ENCODE measurements around the gene AGAP4. TPM values are rescaled to one million over a fixed set of nuclear protein-coding genes. Genes with fewer than 3 reads are reported as not detected.
"Not testable (repeated sequence)": the region's sequence is repeated elsewhere in the genome, so short reads cannot be mapped to it uniquely, and the experiment has no call there.

AGAP4 gene
- total and polyA plus RNA-seq, 2 experiments from 2014 or later = 5.3 to 13.3 TPM

GRCh38 chr10:45848467-45848866, 1.2 kb upstream of the AGAP4 start:
- H4K20me1 ChIP-seq (ENCODE audit: insufficient read depth); H3K79me2 ChIP-seq (ENCODE audit: insufficient read depth); H3K36me3 ChIP-seq (ENCODE audit: low read depth); H3K4me2 ChIP-seq (ENCODE audit: unreplicated experiment); H3K9me2 ChIP-seq (ENCODE audit: insufficient read depth); in situ Hi-C loops (cut with MboI); H3F3A ChIP-seq (ENCODE audit: insufficient read depth); H3K27ac ChIP-seq; H3K9me3 ChIP-seq (ENCODE audit: low read depth); H2AFZ ChIP-seq; H3K27me3 ChIP-seq (replicated peaks; ENCODE audit: insufficient read depth); H3K4me3 ChIP-seq; H3K4me1 ChIP-seq (ENCODE audit: insufficient read depth); H3K9ac ChIP-seq; DNase-seq: not testable (repeated sequence)
- WGBS, 2 experiments (ENCODE audit: low coverage in 1 of 2, low lambda C conversion rate in 2 of 2, missing lambda C conversion rate in 2 of 2) = 96 to 100% methylated on average over 2 of the region's 3 CpGs

GRCh38 chr10:45822918-45823317, 24.4 kb downstream of the AGAP4 start:
- H2AFZ ChIP-seq; DNase-seq; H3K36me3 ChIP-seq (ENCODE audit: low read depth); H3K9ac ChIP-seq; H3K27ac ChIP-seq; H4K20me1 ChIP-seq (ENCODE audit: insufficient read depth); H3K4me3 ChIP-seq; in situ Hi-C loops (cut with MboI); H3K9me3 ChIP-seq (ENCODE audit: low read depth); H3K27me3 ChIP-seq (replicated peaks; ENCODE audit: insufficient read depth); H3K4me1 ChIP-seq (ENCODE audit: insufficient read depth); H3K4me2 ChIP-seq (ENCODE audit: unreplicated experiment); H3F3A ChIP-seq (ENCODE audit: insufficient read depth); H3K79me2 ChIP-seq (ENCODE audit: insufficient read depth); H3K9me2 ChIP-seq (ENCODE audit: insufficient read depth): not testable (repeated sequence)
- WGBS, 2 experiments (ENCODE audit: low coverage in 1 of 2, low lambda C conversion rate in 2 of 2, missing lambda C conversion rate in 2 of 2) = 69 to 72% methylated on average over 2 of the region's 2 CpGs

GRCh38 chr10:45820107-45820830, 27.0 kb downstream of the AGAP4 start:
- H3K4me2 ChIP-seq (ENCODE audit: unreplicated experiment); in situ Hi-C loops (cut with MboI); H3K4me3 ChIP-seq; H3K9me3 ChIP-seq (ENCODE audit: low read depth); H2AFZ ChIP-seq; H4K20me1 ChIP-seq (ENCODE audit: insufficient read depth); H3K9ac ChIP-seq; H3K27me3 ChIP-seq (replicated peaks; ENCODE audit: insufficient read depth); H3K9me2 ChIP-seq (ENCODE audit: insufficient read depth); H3K27ac ChIP-seq; H3F3A ChIP-seq (ENCODE audit: insufficient read depth); H3K36me3 ChIP-seq (ENCODE audit: low read depth); H3K79me2 ChIP-seq (ENCODE audit: insufficient read depth); H3K4me1 ChIP-seq (ENCODE audit: insufficient read depth): not testable (repeated sequence)
- peak; percentile 24 for DNase-seq
- WGBS, 2 experiments (ENCODE audit: low coverage in 1 of 2, low lambda C conversion rate in 2 of 2, missing lambda C conversion rate in 2 of 2) = 40 to 42% methylated on average over 6 of the region's 6 CpGs

- no peak overlapping the region for H3K4me3 ChIP-seq
- no peaks in the 10 kb centered on the region for H3F3A ChIP-seq (ENCODE audit: insufficient read depth)
- no peaks in the 10 kb centered on the region for H3K9me3 ChIP-seq (ENCODE audit: low read depth)
- no peaks in the 10 kb centered on the region for H3K27me3 ChIP-seq (replicated peaks; ENCODE audit: insufficient read depth)
- no peaks in the 10 kb centered on the region for H3K79me2 ChIP-seq (ENCODE audit: insufficient read depth)
- no peak overlapping the region for H3K27ac ChIP-seq
- no peaks in the 10 kb centered on the region for H3K36me3 ChIP-seq (ENCODE audit: low read depth)
- 72 to 74% methylated on average over 8 to 9 of the region's 9 CpGs for WGBS, 2 experiments (ENCODE audit: low coverage in 1 of 2, low lambda C conversion rate in 2 of 2, missing lambda C conversion rate in 2 of 2)
- no peak for DNase-seq
- no peaks in the 10 kb centered on the region for H3K4me1 ChIP-seq (ENCODE audit: insufficient read depth)
- H3K9ac ChIP-seq = no peak overlapping the region
- no peak overlapping the region for H2AFZ ChIP-seq
- TF ChIP-seq EZH2phosphoT487 (IDR thresholded peaks at IDR 0.05; ENCODE audit: insufficient read depth, low read depth) = no peak
- TF ChIP-seq EZH2 (IDR thresholded peaks at IDR 0.05; ENCODE audit: insufficient read depth, poor library complexity, severe bottlenecking) = no peak
- no peaks in the 10 kb centered on the region for H4K20me1 ChIP-seq (ENCODE audit: insufficient read depth)
- no peaks in the 10 kb centered on the region for H3K9me2 ChIP-seq (ENCODE audit: insufficient read depth)
- H3K4me2 ChIP-seq (ENCODE audit: unreplicated experiment) = no peak overlapping the region
- in situ Hi-C loops (cut with MboI) = no loop called here
Measured at GRCh38 chr10:45819552-45819951, 27.7 kb downstream of the AGAP4 start.

GRCh38 chr10:45817912-45818311, 29.4 kb downstream of the AGAP4 start:
- H2AFZ ChIP-seq = no peak overlapping the region
- in situ Hi-C loops (cut with MboI) = no loop called here

More at GRCh38 chr10:45817912-45818311, 29.4 kb downstream of the AGAP4 start:
- 73 to 77% methylated on average over 3 of the region's 3 CpGs for WGBS, 2 experiments (ENCODE audit: low coverage in 1 of 2, low lambda C conversion rate in 2 of 2, missing lambda C conversion rate in 2 of 2)
- no peak for DNase-seq
- H3K36me3 ChIP-seq (ENCODE audit: low read depth) = no peaks in the 10 kb centered on the region
- H3K79me2 ChIP-seq (ENCODE audit: insufficient read depth) = no peaks in the 10 kb centered on the region
- no peaks in the 10 kb centered on the region for H3K27me3 ChIP-seq (replicated peaks; ENCODE audit: insufficient read depth)
- no peaks in the 10 kb centered on the region for H4K20me1 ChIP-seq (ENCODE audit: insufficient read depth)
- H3K4me3 ChIP-seq = no peak overlapping the region
- H3F3A ChIP-seq (ENCODE audit: insufficient read depth) = no peaks in the 10 kb centered on the region
- H3K9ac ChIP-seq = no peak overlapping the region
- no peak overlapping the region for H3K4me2 ChIP-seq (ENCODE audit: unreplicated experiment)
- H3K27ac ChIP-seq = no peak overlapping the region
- TF ChIP-seq EZH2phosphoT487 (IDR thresholded peaks at IDR 0.05; ENCODE audit: insufficient read depth, low read depth) = no peak
- no peak for TF ChIP-seq EZH2 (IDR thresholded peaks at IDR 0.05; ENCODE audit: insufficient read depth, poor library complexity, severe bottlenecking)
- H3K9me3 ChIP-seq (ENCODE audit: low read depth) = no peaks in the 10 kb centered on the region
- H3K4me1 ChIP-seq (ENCODE audit: insufficient read depth) = no peaks in the 10 kb centered on the region
- H3K9me2 ChIP-seq (ENCODE audit: insufficient read depth) = no peaks in the 10 kb centered on the region

Data from GM23248 (cell line).